B cell (primary cell): ENCODE measurements around the gene CCDC178. TPM values are rescaled to one million over a fixed set of nuclear protein-coding genes. Genes with fewer than 3 reads are reported as not detected.

Experiments used
- ATAC-seq: fragments of 200-7000 bp; cut with Tn5 transposase; one replicate; pipeline ENCODE4 v1.10.0; 2021; ENCODE audit warnings: low read depth, mild to moderate bottlenecking, moderate number of reproducible peaks, moderate library complexity
- CTCF ChIA-PET: fragments of 350-600 bp; sonication (Branson Sonifier 250); formaldehyde crosslinking; loops from one replicate; lab custom pipeline; 2021; ENCODE audit warnings: antibody characterized with exemption, inconsistent platforms; lab: Charles Lee
- POLR2A ChIA-PET: fragments of 350-600 bp; sonication (Branson Sonifier 250); formaldehyde crosslinking; loops from one replicate; lab custom pipeline; 2021; ENCODE audit warnings: antibody characterized with exemption; lab: Charles Lee
- DNase-seq: peaks from one replicate; pipeline ENCODE4 v3.0.0; 2013
- H2AFZ ChIP-seq: 2 replicates; pipeline ENCODE4 v1.6.1; 2012; ENCODE audit warnings: mild to moderate bottlenecking, low read depth, low read length; ENCODE audit not compliant: insufficient read depth, poor library complexity, severe bottlenecking
- H3K27ac ChIP-seq, 2 donors: 1 replicate in 1 of 2; 2 replicates in 1 of 2; pipeline ENCODE4 v1.5.1; 2012 to 2013; ENCODE audit warnings: low read length in 2 of 2, mild to moderate bottlenecking in 2 of 2, moderate library complexity in 1 of 2
- H3K27me3 ChIP-seq, 4 experiments: fragments of 200-600 bp in 1 of 4; sonication (generic) in 1 of 4; replicated peaks in 1 of 4; 1 replicate in 2 of 4; 2 replicates in 2 of 4; pipeline versions ENCODE4 v1.6.1 to v1.7.0; 2013 to 2016; ENCODE audit warnings: low read length in 3 of 4, mild to moderate bottlenecking in 2 of 4, mixed read lengths in 1 of 4, moderate library complexity in 1 of 4; ENCODE audit not compliant: insufficient read depth in 4 of 4, control insufficient read depth in 3 of 4; ENCODE audit errors: control extremely low read depth in 1 of 4
- H3K36me3 ChIP-seq, 2 experiments: replicated peaks in 1 of 2; 1 replicate in 1 of 2; 2 replicates in 1 of 2; pipeline versions ENCODE4 v1.6.1 to v1.7.1; 2013; ENCODE audit warnings: low read length in 1 of 2; ENCODE audit not compliant: insufficient read depth in 2 of 2, control insufficient read depth in 1 of 2; ENCODE audit errors: control extremely low read depth in 1 of 2, extremely low read depth in 1 of 2
- H3K4me1 ChIP-seq, 2 donors: fragments of 200-600 bp in 1 of 2; sonication (generic) in 1 of 2; 1 replicate in 1 of 2; 2 replicates in 1 of 2; pipeline versions ENCODE4 v1.5.1 to v1.6.1; 2013 to 2017; ENCODE audit warnings: low read length in 2 of 2; ENCODE audit not compliant: control insufficient read depth in 2 of 2, insufficient read depth in 2 of 2
- H3K4me2 ChIP-seq: replicated peaks from 2 replicates; pipeline ENCODE3; 2012; ENCODE audit warnings: mild to moderate bottlenecking, low read depth, low read length; ENCODE audit not compliant: poor library complexity, severe bottlenecking
- H3K4me3 ChIP-seq, 5 experiments: fragments of 200-600 bp in 1 of 5; sonication (generic) in 1 of 5; 1 replicate in 3 of 5; 2 replicates in 2 of 5; pipeline versions ENCODE4 v1.5.1 to v1.7.0; 2011 to 2016; ENCODE audit warnings: low read length in 4 of 5, mild to moderate bottlenecking in 4 of 5, low read depth in 2 of 5, control low read depth in 1 of 5, moderate library complexity in 1 of 5; ENCODE audit not compliant: insufficient read depth in 1 of 5; ENCODE audit errors: control extremely low read depth in 1 of 5, extremely low read depth in 1 of 5
- H3K79me2 ChIP-seq: fragments of 200-600 bp; sonication (generic); one replicate; pipeline ENCODE4 v1.6.0; 2016; ENCODE audit warnings: low read length; ENCODE audit not compliant: control insufficient read depth, insufficient read depth
- H3K9ac ChIP-seq: fragments of 200-600 bp; sonication (generic); 2 replicates; pipeline ENCODE4 v1.6.1; 2017; ENCODE audit warnings: mild to moderate bottlenecking, low read length, moderate library complexity
- H3K9me3 ChIP-seq, 3 donors: one replicate each; pipeline versions ENCODE4 v1.6.1 to v1.7.1; 2013; ENCODE audit warnings: low read length in 2 of 3; ENCODE audit not compliant: control insufficient read depth in 2 of 3, insufficient read depth in 1 of 3; ENCODE audit errors: control extremely low read depth in 1 of 3
- H4K20me1 ChIP-seq: 2 replicates; pipeline ENCODE4 v1.6.0; 2012; ENCODE audit warnings: mild to moderate bottlenecking, low read length; ENCODE audit not compliant: insufficient read depth, control insufficient read depth, poor library complexity, severe bottlenecking
- H3K27ac Mint-ChIP-seq: one replicate; pipeline ENCODE4 v1.8.0; 2021; ENCODE audit warnings: mixed read lengths
- H3K27me3 Mint-ChIP-seq: one replicate; pipeline ENCODE4 v1.8.0; 2021; ENCODE audit warnings: mixed read lengths
- H3K4me1 Mint-ChIP-seq: one replicate; pipeline ENCODE4 v1.8.0; 2021; ENCODE audit warnings: mixed read lengths
- H3K4me3 Mint-ChIP-seq: one replicate; pipeline ENCODE4 v1.8.0; 2021; ENCODE audit warnings: mixed read lengths
- H3K9me3 Mint-ChIP-seq: one replicate; pipeline ENCODE4 v1.8.0; 2022; ENCODE audit warnings: mixed read lengths; ENCODE audit not compliant: insufficient read depth
- CTCF ChIP-seq: fragments of 200-600 bp; IDR thresholded peaks from one replicate; pipeline ENCODE4 v1.8.0; 2022; ENCODE audit warnings: antibody characterized with exemption, mild to moderate bottlenecking
- EZH2 ChIP-seq: IDR thresholded peaks from 2 replicates; pipeline ENCODE4 v1.6.1; 2012; ENCODE audit warnings: borderline replicate concordance, low read depth, mild to moderate bottlenecking, moderate library complexity, low read length; ENCODE audit not compliant: insufficient read depth, poor library complexity, severe bottlenecking
- WGBS: methylation state at CpG from one replicate; pipeline ENCODE4 v1.1.5; 2013; ENCODE audit warnings: missing lambda C conversion rate; ENCODE audit not compliant: insufficient coverage; 5-methylcytosine and 5-hydroxymethylcytosine counted together
- intact Hi-C: fragments of 100-400 bp; cut with micrococcal nuclease; formaldehyde crosslinking; loops from one replicate; pipeline ENCODE4 v1.10.0; 2022
- polyA plus RNA-seq: library from polyadenylated mRNA; depleted of rRNA; stranded (reverse); fragments of >200 nt; gene quantifications from 2 replicates; pipeline ENCODE4 v1.2.3, GENCODE V29; 2012
- total RNA-seq, 2 donors: library from RNA; stranded (reverse); fragments of 120-200 nt in 1 of 2; gene quantifications; 1 replicate in 1 of 2; 2 replicates in 1 of 2; pipeline versions ENCODE4 v1.2.3 to v1.2.4, GENCODE V29; 2013 to 2022

Gene CCDC178
- total and polyA plus RNA-seq, 2 donors (not counting 1 experiment from before 2014, with no cell fraction given): not detected

GRCh38 chr18:33355756-33356155 lies 84.8 kb downstream of the CCDC178 start:
- Mint-ChIP-seq H3K9me3 (no peaks in the 10 kb centered on the region), H3K4me3 (no peak overlapping the region), H3K27me3 (no peaks in the 10 kb centered on the region), H3K4me1 (no peaks in the 10 kb centered on the region), H3K27ac (no peak overlapping the region)
- ChIA-PET CTCF (no interaction called here), POLR2A (no interaction called here)
- TF ChIP-seq CTCF (no peak), EZH2 (no peak)
- DNase-seq: no peak
- Histone ChIP-seq H3K9ac (no peak overlapping the region), H3K27me3 (no peaks in the 10 kb centered on the region), H3K27ac (no peak overlapping the region), H4K20me1 (no peaks in the 10 kb centered on the region), H3K4me2 (no peak overlapping the region), H3K4me3 (no peak overlapping the region), H3K4me1 (no peaks in the 10 kb centered on the region), H2AFZ (no peak overlapping the region), H3K79me2 (no peaks in the 10 kb centered on the region), H3K36me3 (no peaks in the 10 kb centered on the region), H3K9me3 (peaks cover 0 to 1% (median 0%) of the 10 kb centered on the region in 3 donors)
- WGBS: no CpG with 5 or more reads among the region's 1 CpG
- intact Hi-C loops: no loop called here
- ATAC-seq: no peak

GRCh38 chr18:33355263-33355662 lies 85.3 kb downstream of the CCDC178 start:
- H3K9me3 ChIP-seq: peaks cover 0 to 1% (median 0%) of the 10 kb centered on the region in 3 donors

More at GRCh38 chr18:33355263-33355662, 85.3 kb downstream of the CCDC178 start:
- H3K79me2 ChIP-seq: no peaks in the 10 kb centered on the region
- Mint-ChIP-seq H3K4me3 (no peak overlapping the region), H3K27ac (no peak overlapping the region), H3K9me3 (no peaks in the 10 kb centered on the region), H3K4me1 (no peaks in the 10 kb centered on the region), H3K27me3 (no peaks in the 10 kb centered on the region)
- no peak for DNase-seq
- intact Hi-C loops: no loop called here
- no peaks in the 10 kb centered on the region for H3K27me3 ChIP-seq
- no peak for TF ChIP-seq EZH2
- no peak for TF ChIP-seq CTCF
- H3K4me1 ChIP-seq: no peaks in the 10 kb centered on the region
- no peak overlapping the region for H3K4me2 ChIP-seq
- no peak overlapping the region for H3K9ac ChIP-seq
- ChIA-PET POLR2A (no interaction called here), CTCF (no interaction called here)
- no peak overlapping the region for H2AFZ ChIP-seq
- ATAC-seq: no peak
- WGBS: 60% methylated on average over 1 of the region's 1 CpG
- H4K20me1 ChIP-seq: no peaks in the 10 kb centered on the region
- no peak overlapping the region for H3K4me3 ChIP-seq
- H3K36me3 ChIP-seq: no peaks in the 10 kb centered on the region
- H3K27ac ChIP-seq: no peak overlapping the region
